Body of pancreas (tissue), 4 donors: Measurements from ENCODE around the gene REV1. TPM values are rescaled to one million over a fixed set of nuclear protein-coding genes. Genes with fewer than 3 reads are reported as not detected.
"Not testable (repeated sequence)": the region's sequence is repeated elsewhere in the genome, so short reads cannot be mapped to it uniquely, and the experiment has no call there.

Experiments
- ATAC-seq: fragments of 150-250 bp; one replicate; pipeline ENCODE4 v1.9.1; 2016
- DNase-seq, 4 donors: peaks; one replicate each; pipeline ENCODE4 v3.0.0-alpha.2; 2019
- H3K27ac ChIP-seq, 4 donors: fragments of 200-600 bp; sonication (generic); 1 replicate in 3 of 4; 2 replicates in 1 of 4; pipeline versions ENCODE4 v1.5.1 to v1.6.1; 2016 to 2019; ENCODE audit warnings: mild to moderate bottlenecking in 1 of 4, mixed read lengths in 1 of 4, moderate library complexity in 1 of 4
- H3K27me3 ChIP-seq, 2 donors: fragments of 200-600 bp; sonication (generic); one replicate each; pipeline ENCODE4 v1.6.0; 2016; ENCODE audit warnings: mild to moderate bottlenecking in 1 of 2
- H3K36me3 ChIP-seq, 2 donors: fragments of 200-600 bp; sonication (generic); replicated peaks in 1 of 2; 2 replicates each; pipeline ENCODE4 v1.5.1; 2016; ENCODE audit warnings: low read depth in 2 of 2; ENCODE audit not compliant: insufficient read depth in 1 of 2
- H3K4me1 ChIP-seq: fragments of 200-600 bp; sonication (generic); one replicate; pipeline ENCODE4 v1.6.0; 2016
- H3K4me3 ChIP-seq, 2 donors: fragments of 200-600 bp; sonication (generic); 1 replicate in 1 of 2; 2 replicates in 1 of 2; pipeline ENCODE4 v1.5.1; 2016 to 2019
- H3K9me3 ChIP-seq, 3 donors: fragments of 200-600 bp; sonication (generic); 1 replicate in 2 of 3; 2 replicates in 1 of 3; pipeline ENCODE4 v1.5.1; 2016
- POLR2A ChIP-seq, 3 donors: fragments of 450-650 bp; IDR thresholded peaks; one replicate each; pipeline ENCODE4 v1.6.1; 2016; ENCODE audit warnings: antibody characterized with exemption in 3 of 3, mild to moderate bottlenecking in 2 of 3
- WGBS, 2 donors: methylation state at CpG; one replicate each; pipeline ENCODE4 v1.1.5; 2017; 5-methylcytosine and 5-hydroxymethylcytosine counted together
- intact Hi-C: fragments of 100-400 bp; cut with DNase I; formaldehyde crosslinking; loops from one replicate; pipeline ENCODE4 v1.15.1; 2023
- total RNA-seq, 2 donors: library from RNA; depleted of rRNA; stranded (reverse); fragments of >200 nt; gene quantifications; one replicate each; pipeline ENCODE4 v1.1.0, GENCODE V29; 2016
- TF ChIP-seq, protein P1 (sequence below), 7 experiments: fragments of 450-650 bp in 4 of 7; fragments of 200-600 bp in 3 of 7; sonication (generic) in 3 of 7; IDR thresholded peaks; one replicate each; pipeline ENCODE4 v1.5.1; 2016 to 2019; ENCODE audit warnings: antibody characterized with exemption in 7 of 7

The REV1 gene
- total RNA-seq, 2 donors from 2014 or later: 27.0 to 51.1 TPM

- Histone ChIP-seq H3K27ac (no peak overlapping the region), H3K4me3 (no peak overlapping the region), H3K27me3 (no peaks in the 10 kb centered on the region), H3K4me1 (no peaks in the 10 kb centered on the region), H3K36me3 (peaks cover 6 to 36% of the 10 kb centered on the region in 2 donors), H3K9me3 (no peaks in the 10 kb centered on the region)
- intact Hi-C loops: no loop called here
- WGBS, 2 donors: 95 to 98% methylated on average over 4 of the region's 4 CpGs
- no peak for DNase-seq
- ATAC-seq: no peak
- TF ChIP-seq, protein P1, sequence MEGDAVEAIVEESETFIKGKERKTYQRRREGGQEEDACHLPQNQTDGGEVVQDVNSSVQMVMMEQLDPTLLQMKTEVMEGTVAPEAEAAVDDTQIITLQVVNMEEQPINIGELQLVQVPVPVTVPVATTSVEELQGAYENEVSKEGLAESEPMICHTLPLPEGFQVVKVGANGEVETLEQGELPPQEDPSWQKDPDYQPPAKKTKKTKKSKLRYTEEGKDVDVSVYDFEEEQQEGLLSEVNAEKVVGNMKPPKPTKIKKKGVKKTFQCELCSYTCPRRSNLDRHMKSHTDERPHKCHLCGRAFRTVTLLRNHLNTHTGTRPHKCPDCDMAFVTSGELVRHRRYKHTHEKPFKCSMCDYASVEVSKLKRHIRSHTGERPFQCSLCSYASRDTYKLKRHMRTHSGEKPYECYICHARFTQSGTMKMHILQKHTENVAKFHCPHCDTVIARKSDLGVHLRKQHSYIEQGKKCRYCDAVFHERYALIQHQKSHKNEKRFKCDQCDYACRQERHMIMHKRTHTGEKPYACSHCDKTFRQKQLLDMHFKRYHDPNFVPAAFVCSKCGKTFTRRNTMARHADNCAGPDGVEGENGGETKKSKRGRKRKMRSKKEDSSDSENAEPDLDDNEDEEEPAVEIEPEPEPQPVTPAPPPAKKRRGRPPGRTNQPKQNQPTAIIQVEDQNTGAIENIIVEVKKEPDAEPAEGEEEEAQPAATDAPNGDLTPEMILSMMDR (IDR thresholded peaks at IDR 0.05): no peak
- no peak for TF ChIP-seq POLR2A (IDR thresholded peaks at IDR 0.05)
Observed at GRCh38 chr2:99373144-99373543, 116.7 kb downstream of the REV1 start.

- H3K4me1 ChIP-seq, H3K9me3 ChIP-seq, ATAC-seq, H3K4me3 ChIP-seq, DNase-seq, H3K27ac ChIP-seq, H3K27me3 ChIP-seq, intact Hi-C loops: not testable (repeated sequence)
- 95 to 97% methylated on average over 5 of the region's 5 CpGs for WGBS, 2 donors
- peaks cover 22 to 47% of the 10 kb centered on the region in 2 donors for H3K36me3 ChIP-seq
Observed at GRCh38 chr2:99368854-99369253, 121.0 kb downstream of the REV1 start.

- Histone ChIP-seq H3K36me3 (peaks cover 18 to 34% of the 10 kb centered on the region in 2 donors), H3K27ac (no peak overlapping the region), H3K9me3 (no peaks in the 10 kb centered on the region), H3K4me1 (no peaks in the 10 kb centered on the region), H3K4me3 (no peak overlapping the region), H3K27me3 (no peaks in the 10 kb centered on the region)
- intact Hi-C loops: no loop called here
- WGBS, 2 donors: 38 to 44% methylated on average over 2 of the region's 2 CpGs
- DNase-seq (no peak), ATAC-seq (no peak)
- no peak for TF ChIP-seq POLR2A (IDR thresholded peaks at IDR 0.05)
- TF ChIP-seq, protein P1 (IDR thresholded peaks at IDR 0.05): no peak
Observed at GRCh38 chr2:99365661-99366060, 124.2 kb downstream of the REV1 start.

- H3K27ac ChIP-seq: no peak overlapping the region
- H3K27me3 ChIP-seq: no peaks in the 10 kb centered on the region
- H3K4me1 ChIP-seq: peaks cover 10% of the 10 kb centered on the region
- intact Hi-C loops: no loop called here
- no peak for TF ChIP-seq POLR2A (IDR thresholded peaks at IDR 0.05)
- TF ChIP-seq, protein P1 (IDR thresholded peaks at IDR 0.05): no peak
- DNase-seq: no peak
- no peaks in the 10 kb centered on the region for H3K36me3 ChIP-seq
- no peak overlapping the region for H3K4me3 ChIP-seq
- H3K9me3 ChIP-seq: no peaks in the 10 kb centered on the region
- no peak for ATAC-seq
Observed at GRCh38 chr2:99356853-99357252, 133.0 kb downstream of the REV1 start.

- 91 to 99% methylated on average over 8 of the region's 8 CpGs for WGBS, 2 donors
- H3K27ac ChIP-seq, H3K36me3 ChIP-seq, intact Hi-C loops, H3K27me3 ChIP-seq, H3K4me3 ChIP-seq, H3K9me3 ChIP-seq, ATAC-seq, DNase-seq: not testable (repeated sequence)
- peaks cover 18% of the 10 kb centered on the region for H3K4me1 ChIP-seq
Observed at GRCh38 chr2:99354825-99355224, 135.0 kb downstream of the REV1 start.

- TF ChIP-seq, protein P1 (IDR thresholded peaks at IDR 0.05): no peak
- TF ChIP-seq POLR2A (IDR thresholded peaks at IDR 0.05): no peak
- no peaks in the 10 kb centered on the region for H3K36me3 ChIP-seq
- H3K4me1 ChIP-seq: peaks cover 23% of the 10 kb centered on the region
- H3K27ac ChIP-seq: no peak overlapping the region
- intact Hi-C loops: no loop called here
- H3K27me3 ChIP-seq: no peaks in the 10 kb centered on the region
- DNase-seq: no peak
- H3K4me3 ChIP-seq: no peak overlapping the region
- ATAC-seq: no peak
- WGBS, 2 donors: 81 to 89% methylated on average over 1 of the region's 1 CpG
- H3K9me3 ChIP-seq: no peaks in the 10 kb centered on the region
Observed at GRCh38 chr2:99354070-99354469, 135.7 kb downstream of the REV1 start.
